Activated naive CD4-positive, alpha-beta T cell (primary cell): ENCODE results near the gene LPCAT1.

Experiments
- DNase-seq, 4 experiments: peaks; one replicate each; lab custom pipeline; 2025; lab: John Stamatoyannopoulos, UW

The LPCAT1 gene

DNA sequence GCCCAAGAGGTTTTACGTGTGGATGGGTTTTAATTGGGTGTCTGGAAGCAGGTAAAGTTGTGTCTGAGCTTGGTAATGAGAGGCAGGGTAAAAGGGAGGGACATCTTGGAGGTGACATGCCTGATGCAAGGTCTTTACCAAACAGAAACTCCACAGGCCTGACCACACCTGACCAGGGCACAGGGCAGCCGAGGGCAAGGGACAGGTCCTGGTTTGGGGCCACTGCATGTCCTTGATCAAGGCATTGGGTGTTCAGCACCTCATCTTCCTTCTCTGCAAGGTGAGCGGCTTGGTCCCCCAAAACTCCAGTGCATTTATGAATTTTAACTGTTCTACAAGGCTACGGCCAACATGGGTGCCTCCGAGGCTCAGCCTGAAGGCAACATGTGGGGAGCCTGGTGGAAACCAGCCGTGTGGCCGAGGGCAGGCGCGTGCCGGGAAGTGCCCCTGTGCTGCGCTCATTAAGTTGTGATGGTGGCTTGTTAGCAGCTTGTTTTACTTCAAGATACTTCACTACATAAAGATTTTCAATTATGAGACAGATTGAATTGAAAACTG is 30.7 kb upstream of the LPCAT1 start:
- DNase-seq: no peak

DNA sequence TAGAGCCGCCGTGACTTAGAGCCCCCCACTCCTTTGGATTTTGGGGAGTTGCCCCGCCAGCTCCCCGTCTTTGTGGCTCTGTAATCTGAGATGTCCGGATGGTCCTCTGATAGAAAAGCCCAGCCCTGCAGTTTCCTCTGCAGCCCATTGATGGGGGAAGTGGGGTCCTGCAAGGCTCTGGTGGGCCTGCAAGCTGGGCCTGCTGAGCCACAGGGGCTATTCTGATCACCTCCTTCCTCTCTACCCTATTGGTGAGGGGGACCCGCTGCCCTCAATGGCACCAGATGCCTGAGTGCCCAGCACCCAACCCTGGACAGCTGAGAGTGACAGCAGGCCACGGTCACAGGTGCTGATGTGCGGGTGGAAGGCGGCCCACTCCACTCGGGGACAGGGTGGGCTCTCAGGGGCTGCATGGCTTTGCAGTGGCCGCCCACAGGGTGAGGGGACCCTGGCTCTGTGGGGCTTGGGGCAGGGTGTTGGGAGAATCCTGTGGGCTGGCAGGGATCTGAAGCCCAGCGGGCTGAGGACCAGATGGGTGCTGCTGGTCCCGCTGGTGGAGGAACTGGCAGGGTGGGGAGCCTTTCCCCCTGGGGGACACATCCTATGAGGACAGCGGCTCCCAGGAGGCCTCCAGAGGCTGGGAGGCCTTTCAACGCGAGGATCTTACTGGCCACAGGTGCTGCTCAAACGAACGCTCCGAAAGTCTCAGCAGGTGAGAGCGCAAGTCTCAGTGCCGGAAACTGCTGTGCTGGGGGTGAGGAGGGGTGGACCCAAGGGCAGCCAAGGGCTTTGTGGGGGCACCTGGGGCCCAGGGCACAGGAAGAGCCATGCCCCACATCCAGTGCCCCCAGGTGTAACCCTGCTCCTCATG is 30.0 kb upstream of the LPCAT1 start:
- no peak for DNase-seq

DNA sequence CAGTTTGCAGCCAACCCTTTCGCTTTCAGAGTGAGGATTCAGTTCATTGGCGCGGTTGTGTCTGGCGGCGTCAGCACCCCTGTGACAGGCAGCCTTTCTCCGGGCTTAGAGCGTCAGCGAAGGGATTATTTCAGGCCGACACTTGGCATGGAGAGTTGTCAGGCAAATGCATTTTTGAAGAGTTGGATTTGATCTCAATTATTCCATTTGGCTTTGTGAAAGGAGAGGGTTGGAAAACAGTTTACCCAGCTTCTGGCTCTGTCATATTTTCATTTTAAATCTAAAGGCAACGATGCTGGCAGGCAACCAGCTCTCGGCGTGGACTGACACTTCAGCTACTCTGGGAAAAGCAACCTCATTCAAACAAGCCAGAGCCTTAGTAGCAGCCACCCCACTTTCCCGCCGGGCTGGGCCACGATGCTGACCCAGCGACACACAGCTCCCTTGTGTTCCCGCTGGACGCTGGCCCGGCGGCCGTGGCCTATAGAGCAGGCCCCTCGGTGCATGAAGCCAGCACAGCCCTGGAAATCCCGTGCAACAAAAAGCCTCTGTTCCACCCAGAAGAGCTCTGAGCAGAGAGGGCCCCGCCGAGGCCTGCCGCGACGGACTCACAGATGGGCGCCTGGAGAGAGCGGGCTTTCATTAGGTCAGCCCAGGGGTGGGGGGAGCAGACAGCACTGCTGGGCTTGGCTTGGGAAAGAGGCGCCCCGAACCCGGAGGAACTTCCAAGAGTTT is 28.9 kb upstream of the LPCAT1 start:
- no peak for DNase-seq

DNA sequence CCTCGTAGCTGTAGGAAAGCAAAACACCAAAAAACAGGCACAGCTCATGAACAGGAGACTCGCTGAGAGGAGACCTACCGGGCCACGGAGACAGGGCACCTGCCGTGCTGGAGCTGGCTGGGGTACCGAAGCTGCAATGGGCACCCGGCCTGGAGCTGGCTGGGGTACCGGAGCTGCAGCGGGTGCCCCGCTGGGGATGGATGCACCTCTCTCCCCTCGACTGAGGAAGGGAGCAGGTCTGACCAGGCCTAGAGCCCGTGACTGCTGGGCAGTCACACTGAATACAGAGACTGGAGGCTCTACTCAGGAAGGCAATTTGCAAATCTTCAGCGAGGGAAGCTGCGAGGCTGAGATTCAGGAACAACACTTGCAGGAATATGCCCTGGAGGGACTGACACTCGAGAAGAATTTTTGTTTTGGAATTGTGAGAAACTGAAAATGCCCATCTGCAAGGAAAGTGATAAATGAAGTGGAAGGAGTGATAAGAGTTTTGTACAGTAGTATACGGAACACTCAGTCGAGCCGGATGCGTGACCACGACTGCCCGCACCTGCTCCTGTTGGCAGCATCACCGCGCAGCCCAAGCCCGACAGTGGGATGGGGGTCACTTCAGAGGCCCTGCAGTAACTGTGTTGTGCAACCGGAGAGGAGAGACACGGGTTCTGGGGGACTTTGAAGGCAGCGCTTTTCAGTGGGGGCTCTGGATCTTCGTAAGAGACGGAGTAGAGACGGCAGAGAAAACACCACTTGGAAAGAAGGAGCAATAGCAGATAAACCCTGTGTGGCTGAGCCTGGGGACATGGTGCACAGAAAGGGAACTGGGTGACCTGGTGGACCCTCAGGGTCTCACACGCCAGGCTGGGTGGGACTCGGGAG is 27.9 kb upstream of the LPCAT1 start:
- DNase-seq: no peak

DNA sequence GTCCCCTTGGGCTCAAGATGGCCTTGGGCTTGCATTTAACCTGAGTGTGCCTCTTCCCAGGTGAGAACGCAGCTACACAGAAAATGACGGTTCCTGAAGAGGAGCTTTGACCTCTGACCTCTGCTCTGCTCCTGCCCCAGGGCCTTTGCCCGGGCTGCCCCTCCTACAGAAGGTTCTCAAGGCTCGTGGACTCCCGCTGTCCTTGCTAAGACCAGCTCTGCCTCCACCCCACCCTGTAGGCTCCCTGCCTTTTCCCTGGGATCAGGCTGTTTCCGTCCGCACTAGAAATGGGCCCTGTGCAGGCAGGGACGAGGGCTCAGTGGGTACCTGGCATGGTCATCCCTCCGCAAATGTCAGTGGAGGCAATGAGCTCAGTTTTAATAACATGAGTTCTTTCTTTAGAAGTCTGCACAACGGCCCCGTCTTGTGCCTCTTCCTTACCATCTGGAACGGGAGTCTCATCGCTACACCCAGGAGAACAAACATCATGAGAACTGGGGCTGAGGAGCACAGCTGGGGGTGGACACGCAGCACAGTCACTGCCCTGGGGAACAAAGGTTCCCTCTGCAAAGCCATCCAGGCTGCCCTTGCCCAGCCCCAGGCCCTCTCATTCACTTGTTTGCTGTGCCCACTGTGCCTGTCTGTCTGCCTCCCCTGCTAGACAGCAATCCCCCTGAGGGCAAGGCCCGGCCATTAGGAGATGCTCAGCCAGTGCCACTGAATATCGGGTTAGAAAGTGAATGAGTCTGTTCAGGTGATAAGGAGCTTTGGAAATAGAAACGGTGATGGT is 26.7 kb upstream of the LPCAT1 start:
- no peak for DNase-seq

DNA sequence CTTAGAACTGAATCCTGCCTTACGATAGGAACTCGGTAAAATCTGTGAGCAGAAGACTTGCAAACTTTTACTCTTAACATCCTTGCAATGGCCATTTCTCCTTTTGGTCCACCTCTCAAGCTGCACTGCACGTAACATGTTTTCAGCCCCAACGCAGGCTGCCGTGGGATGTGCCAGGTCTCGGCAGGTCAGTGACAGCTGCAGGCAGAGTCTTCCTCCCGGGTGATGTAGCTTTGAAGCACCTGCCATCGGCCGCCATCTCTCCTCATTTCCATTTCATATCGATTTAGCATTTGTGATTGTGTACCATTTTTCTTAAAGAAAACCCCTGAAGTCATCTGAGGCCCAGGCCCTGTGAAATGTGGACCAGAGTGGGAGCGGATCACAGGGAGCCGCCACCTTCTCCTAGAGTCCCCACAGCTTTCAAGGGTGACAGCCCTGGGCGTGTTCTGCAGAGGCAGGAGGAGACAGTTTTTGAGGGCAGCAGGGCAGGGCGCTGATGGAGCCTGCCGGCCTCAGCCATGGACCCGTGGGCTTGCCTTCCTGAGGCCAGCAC is 25.8 kb upstream of the LPCAT1 start:
- DNase-seq: no peak

DNA sequence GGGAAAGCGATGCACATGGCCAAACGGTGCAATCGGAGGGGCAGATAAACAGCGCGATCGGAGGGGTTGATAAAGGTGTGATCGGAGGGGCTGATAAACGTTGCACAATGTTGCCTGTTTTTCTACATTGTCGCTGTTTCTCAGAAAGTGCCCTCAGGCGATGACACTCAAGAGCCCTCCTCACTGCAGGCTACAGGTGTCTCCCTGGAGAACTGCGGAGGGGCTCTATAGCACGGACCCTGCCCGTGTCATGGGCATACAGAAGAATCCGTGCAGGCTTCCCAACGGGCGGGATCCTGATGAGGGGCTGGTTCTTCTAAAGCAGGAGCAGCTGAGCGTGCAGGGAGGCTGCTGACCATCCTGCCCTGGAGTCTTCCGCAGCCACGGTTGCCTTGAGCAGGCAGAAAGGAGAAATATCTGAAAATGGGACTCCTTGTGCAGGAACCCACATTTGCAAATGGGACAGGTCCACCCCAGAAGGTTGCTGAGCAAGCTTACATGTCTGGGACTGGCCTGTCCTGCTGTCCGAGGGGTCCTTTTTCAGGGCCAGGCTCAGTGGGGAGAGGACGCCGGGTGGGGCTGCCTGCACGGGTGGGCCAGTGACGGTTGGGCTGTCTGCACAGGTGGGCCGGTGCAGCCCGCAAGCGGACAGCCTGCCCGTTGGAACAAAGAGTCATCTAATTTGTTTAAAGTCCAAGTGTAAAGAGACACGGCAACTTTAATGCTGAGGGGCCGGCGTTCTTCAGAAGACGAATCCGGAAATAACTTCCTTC is 25.1 kb upstream of the LPCAT1 start:
- no peak for DNase-seq

DNA sequence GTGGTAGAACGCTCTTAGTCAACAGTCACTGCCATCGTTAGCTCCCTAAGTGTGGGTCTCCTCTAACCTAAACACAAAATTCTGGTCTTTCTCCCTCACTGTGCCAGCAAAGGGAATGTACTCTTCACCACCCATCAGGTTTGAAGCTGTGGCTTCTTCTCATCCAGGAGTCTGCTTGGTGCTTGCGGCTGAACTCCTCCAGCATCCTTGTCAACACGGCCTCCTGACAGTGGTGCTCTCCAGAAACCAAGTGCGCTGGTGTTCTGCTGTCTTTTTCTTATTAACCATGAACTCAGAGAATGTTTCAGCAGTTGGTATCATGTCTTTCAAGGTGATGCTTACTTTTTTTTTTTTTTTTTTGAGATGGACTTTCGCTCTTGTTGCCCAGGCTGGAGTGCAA is 23.9 kb upstream of the LPCAT1 start:
- DNase-seq: no peak

DNA sequence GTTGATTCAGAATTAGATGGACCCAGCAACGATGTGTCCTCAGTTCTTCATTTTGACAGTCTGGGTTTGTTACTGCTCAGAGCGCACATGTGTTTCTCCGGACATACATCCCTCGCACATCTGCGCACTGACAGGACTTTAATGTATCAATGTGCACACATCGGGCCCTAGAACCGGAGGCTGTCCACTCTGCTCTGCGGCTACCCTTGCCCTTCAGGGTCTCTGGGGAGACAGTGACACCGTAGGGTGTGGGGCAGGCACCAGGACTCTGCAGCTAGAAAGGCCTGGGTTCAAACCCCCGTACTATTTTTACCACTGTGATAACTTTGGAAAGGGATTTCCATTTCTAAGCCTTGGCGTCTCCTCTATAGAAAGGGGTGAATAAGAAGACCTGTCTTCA is 23.5 kb upstream of the LPCAT1 start:
- DNase-seq: no peak

DNA sequence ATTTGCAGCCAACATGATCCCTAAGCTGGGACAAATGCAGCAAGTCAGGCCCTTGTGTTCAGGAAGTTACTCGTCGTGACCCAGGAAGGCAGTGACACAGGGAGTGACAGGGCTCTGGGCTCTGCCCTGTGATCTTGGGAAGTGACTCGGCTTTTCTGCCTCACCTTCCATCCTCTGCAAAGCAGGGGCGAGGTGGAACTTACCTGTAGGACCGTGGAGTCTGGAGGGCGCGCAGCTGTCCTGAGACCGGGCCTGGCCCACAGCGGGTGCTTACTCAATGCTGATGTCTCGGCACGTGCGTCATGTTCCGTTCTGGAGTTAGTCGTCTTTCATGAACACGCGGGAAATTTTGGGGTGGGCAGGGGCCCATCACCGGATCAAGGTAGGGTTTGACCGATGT is 22.8 kb upstream of the LPCAT1 start:
- DNase-seq: no peak

DNA sequence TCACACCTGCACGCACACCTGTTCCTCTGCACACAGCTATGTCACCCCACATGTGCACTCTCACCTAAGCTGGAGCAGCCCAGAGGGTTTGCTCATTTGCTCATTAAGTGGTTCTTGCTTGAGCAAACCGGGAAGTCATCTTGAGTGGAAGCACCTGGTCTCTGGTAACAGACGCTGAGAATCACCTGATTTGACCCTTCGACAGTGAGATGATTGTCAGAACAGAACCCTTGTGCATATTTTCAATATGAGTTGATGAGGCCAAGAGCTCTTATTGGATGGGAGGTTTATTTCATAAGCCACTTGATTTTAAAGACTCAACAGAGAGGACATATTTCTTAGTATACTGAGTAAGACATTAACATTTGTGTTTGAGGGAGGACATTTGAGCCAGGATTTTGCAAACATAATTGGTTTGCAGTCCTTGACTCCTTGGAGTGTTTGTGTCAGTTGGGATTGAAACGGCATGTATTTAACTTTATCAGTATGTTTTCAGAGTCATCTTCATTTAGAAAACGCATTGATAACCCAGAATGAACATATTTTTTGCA is 22.1 kb upstream of the LPCAT1 start:
- no peak for DNase-seq

DNA sequence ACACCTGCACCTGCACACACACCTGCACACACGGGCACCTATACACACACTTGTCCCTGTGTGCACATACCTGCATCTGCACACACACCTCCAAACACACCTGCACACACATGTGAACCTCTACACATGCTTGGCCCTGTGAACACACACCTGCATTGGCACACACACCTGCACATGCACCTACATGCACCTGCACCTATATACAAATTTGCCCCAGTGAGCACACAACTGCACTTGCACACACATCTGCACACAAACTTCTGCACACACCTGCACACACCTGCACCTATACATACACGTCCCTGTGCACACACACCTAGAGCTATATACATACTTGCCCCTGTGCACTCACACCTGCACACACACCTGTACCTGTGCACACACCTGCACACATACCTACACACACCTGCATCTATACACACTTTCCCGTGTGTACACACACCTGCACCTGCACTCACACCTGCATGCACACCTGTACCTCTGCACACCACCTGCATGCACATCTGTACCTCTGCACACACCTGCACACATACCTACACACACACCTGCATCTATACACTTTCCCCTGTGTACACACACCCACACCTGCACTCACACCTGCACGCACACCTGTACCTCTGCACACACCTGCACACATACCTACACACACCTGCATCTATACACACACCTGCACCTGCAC is 21.5 kb upstream of the LPCAT1 start:
- DNase-seq: no peak

DNA sequence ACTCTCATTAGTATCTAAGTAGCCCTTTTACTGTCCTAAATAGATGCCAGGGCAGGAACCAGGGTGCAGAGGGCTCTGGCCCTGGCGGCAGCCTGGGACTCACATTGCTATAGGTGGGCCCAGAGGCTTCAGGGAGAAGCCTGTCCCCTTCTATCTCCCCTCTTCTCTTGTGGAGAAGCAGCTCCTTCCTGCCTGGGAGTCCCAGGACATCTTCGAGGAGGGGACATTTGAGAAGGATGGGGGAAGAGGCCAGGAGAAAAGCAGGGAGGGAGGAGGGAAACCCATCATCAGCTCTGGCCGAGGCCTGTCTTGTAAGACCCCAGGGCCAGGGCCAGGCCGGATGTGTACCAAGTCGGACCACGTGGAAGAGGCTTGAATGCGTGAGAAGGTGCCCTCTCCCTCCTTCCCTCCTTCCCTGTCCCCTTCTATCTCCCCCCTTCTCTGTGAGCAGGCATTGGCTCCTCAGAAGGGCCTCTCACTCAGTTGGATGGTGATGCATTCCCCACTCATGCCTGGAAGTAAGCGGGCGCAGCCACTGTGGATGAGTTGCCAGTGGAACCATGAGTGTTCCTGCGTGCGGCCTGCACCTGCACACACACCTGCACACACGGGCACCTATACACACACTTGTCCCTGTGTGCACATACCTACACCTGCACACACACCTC is 20.7 kb upstream of the LPCAT1 start:
- no peak for DNase-seq

DNA sequence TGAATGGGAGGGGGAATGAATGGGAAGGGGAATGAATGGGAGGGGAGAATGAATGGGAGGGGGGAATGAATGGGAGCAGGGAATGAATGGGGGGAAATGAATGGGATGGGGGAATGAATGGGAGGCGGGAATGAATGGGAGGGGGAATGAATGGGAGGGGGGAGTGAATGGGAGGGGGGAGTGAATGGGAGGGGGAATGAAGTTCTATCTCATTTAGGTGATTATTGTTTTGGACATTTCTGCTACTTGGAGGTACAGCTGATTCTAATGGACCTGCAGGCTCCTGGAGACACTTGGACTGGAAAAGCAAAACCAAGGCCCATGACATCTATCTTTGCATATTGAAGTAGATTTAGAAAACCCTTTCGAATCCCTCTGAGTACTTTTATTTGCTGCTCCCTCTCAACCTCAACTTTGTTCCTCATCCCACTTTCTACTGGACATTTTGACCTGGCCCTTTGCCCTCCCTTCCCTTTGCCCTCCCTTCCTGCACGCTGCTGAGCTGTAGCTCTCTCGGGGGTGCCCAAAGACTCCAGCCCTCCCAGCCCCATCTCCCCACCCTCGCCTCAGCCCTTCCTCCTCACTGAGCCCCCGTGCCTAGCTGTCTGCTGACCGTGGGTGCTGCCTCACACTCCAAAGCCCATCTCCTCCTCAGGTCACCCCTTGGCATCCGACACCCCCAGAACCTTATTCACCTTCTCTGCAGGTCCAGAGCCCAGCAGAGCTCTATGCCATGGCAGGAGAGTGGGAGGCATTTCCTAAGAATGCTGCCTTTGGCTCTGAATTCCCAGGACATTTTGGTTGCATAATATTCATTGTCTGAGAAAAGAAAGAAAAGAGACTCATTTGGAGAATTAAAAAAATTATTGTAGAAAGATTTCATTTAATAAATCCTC is 19.9 kb upstream of the LPCAT1 start:
- no peak for DNase-seq

DNA sequence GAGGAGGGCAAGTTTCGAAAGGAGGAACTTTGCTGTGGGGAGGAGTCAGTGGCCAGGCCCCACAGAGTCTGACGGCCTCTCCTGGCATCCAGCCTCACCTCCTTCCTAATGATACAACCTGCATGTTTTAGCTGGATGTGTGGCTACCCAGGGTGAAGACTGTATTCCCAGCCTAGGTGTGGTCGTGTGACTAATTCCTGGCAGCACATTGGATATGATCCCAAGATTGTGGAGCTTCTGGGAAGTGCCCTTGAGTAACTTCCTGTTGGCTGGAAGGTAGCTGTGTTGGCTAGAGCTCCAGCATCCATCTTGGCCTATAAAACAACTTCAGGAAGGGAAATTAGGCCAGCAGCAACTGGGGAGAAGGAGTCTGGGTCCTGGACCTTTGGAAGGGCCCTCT is 19.0 kb upstream of the LPCAT1 start:
- DNase-seq: no peak

DNA sequence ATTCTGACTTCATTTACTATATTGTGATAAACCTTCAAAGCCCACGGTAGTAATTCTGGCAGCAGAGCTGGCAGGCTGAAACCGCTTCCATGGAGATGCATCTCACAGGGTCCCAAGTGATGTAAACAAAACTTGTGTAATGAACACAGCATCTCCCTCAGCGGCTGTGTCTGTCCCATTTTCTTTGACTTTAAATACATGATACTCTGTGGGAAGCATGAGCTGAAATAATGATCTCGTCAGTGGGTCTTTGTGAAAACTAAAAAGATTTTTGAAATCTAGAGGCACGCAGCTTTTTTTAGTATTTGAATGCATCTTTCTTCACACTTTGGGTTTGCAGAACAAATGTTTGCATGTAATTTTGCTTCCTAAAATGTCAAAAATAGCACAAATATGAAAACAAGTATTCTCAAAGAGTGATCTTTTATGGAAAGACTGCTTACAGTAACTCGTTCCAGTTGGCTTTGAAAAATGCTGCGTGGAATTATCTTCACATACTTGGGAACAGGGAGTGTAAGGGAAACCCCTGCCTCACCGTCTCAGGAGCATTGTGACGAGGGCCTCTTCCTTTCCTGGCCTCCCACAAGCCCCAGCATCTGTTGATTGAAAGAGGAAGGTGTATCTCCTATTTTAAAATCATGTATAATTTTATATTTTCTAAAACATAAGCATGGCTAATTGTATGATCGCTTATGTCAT is 18.1 kb upstream of the LPCAT1 start:
- DNase-seq: no peak
